HPDE6-E6E7 (cell line): ENCODE results near the gene ATP7B.

ENCODE experiments used
- DNase-seq: peaks from one replicate; pipeline ENCODE4 v3.0.0; 2011; ENCODE audit warnings: missing footprints; ENCODE audit errors: extremely low spot score

Gene ATP7B

DNA sequence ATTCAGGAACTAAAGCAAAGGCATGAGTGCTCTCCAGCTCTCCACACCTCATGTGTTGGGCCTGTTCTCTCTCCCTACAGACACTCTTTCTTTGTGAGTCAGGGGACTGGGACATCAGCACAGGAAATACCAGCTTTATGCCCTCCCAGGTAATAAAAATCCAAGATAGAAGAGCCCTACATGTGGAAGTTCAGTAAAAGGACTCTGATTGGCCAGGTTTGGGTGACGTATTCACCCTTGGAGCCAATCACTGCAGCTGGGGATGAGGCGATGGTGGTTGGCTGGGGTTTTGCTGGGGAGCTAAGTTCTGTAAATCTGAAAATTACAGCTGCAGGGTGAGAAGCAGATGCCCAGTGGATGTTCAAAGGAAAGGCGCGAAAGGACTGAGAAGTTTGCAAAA is 117.0 kb downstream of the ATP7B start:
- no peak for DNase-seq

DNA sequence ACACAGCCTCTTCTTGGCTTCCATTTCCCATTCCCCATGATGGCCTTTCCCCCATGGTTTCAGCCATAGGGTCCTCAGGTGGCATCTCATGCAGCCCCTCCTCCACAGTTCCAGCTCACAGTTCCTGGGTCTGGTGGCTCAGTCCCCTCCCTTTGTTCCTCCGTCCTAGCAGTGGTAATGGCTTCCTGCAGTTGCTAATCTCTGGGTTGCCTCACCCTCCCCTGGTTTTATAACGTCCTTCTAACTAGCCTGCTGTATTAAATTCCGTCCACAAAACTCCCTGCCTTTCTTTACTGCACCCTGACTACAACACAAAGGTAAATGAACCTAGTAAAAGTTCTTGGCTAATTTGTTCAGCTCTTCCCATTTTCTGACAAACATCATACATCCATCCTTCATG is 118.6 kb downstream of the ATP7B start:
- DNase-seq = no peak

- DNase-seq = no peak
These were observed 123.8 kb downstream of the ATP7B start for GRCh38 chr13:51887468-51887867.

DNA sequence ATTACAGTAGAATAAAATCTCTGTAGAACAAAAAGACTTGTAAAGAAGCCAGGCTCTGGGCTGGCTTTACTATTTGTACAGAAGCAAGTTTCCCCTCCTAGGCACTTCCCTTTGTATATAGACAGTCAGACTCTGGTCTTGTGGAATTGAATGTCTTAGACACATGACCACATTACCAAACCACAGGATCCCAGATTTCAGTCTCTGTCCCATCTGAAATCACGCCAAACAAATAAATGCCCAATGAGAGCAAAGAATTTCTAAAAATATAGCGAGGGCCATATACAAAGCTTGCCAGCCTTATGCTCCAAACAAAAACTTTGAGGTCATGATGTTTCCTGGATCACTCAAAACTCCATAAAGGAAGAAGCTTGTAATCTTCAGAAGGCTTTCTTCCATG is 125.6 kb downstream of the ATP7B start:
- DNase-seq = no peak

DNA sequence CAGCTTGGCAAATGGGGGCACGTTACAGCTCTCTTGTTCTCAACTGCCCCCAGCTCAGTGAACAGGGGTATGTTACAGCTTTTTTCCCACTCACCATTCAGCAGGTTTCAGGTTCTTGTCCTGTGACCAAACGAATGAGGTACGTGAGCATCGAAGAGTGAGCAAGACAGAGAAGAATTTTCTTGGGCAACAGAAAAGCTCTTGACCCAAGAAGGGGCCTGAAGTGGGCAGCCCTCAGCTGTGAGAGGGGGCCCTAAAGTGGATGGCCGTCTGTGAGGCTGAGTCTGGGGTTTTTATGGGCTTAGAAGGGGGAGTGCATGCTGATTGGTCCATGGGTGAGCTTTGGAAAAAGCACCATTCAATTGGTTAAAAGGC is 128.0 kb downstream of the ATP7B start:
- no peak for DNase-seq
